HG03442 (cell line): ENCODE data around the gene LMBRD2.

ENCODE experiments used
- ATAC-seq: cut with Tn5 transposase; IDR thresholded peaks from one replicate; pipeline ENCODE4 v1.9.1; 2021; ENCODE audit warnings: mild to moderate bottlenecking, moderate library complexity; ENCODE audit not compliant: unreplicated experiment

The LMBRD2 gene

DNA sequence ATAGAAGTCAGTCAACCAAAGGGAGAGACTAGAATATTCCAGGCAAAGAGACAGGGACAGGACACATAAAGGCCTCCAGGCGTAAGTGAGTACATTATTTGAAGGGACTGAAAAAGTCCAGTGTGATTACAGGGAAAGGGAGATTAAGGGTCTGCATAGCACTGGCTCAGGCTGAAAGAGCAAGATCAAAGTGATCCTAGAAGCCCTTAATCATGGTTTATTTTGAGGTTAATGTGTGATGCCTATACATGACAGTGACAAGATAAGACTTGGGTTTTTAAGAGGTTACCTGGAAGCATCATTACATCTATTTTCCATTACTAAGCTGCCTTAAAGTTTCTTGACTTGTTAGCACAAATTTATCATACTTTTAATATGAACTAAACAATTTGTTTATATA is 25.8 kb downstream of the LMBRD2 start:
- no peak for ATAC-seq

- ATAC-seq, result no peak
Observed at GRCh38 chr5:36111238-36111637, 40.4 kb downstream of the LMBRD2 start.

GRCh38 chr5:36108758-36109460 is 42.8 kb downstream of the LMBRD2 start:
- ATAC-seq, result no peak

GRCh38 chr5:36105819-36106218 is 45.9 kb downstream of the LMBRD2 start:
- ATAC-seq, result no peak

DNA sequence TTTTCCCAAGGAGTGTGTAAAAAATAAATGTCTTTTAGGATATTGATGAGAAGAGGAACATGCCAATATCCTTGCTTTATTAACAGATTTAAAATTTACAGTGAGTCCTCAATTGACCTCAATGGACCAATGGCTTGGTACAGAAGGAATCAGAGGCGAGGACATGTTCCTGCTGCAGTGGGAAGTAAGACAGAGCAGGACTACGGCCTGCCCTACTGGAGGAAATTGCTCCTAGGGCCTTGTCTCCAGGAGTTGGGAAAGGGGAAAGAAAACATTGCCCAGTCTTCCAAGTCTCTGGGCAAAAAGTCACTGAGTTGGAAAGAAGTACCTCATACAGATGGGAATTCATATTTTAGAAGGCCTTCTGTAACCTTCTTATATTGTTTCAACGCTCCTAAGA is 51.9 kb downstream of the LMBRD2 start:
- no peak for ATAC-seq

DNA sequence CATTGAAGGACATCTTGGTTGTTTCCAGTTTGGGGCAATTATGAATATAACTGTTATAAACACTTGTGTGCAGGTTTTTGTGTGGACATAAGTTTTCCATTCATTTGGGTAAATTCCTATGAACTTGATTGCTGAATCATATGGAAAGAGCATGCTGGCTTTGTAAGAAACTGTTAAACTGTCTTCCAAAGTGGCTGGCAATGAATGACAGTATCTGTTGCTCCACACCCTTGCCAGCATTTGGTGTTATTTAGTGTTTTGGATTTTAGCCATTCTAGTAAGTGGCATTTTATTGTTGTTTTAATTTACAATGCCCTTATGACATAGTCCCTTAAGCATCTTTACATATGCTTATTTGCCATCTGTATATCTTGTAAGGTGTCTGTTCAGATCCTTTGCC is 55.2 kb downstream of the LMBRD2 start:
- ATAC-seq, result no peak

GRCh38 chr5:36089989-36090388 is 61.7 kb downstream of the LMBRD2 start:
- ATAC-seq, result no peak

DNA sequence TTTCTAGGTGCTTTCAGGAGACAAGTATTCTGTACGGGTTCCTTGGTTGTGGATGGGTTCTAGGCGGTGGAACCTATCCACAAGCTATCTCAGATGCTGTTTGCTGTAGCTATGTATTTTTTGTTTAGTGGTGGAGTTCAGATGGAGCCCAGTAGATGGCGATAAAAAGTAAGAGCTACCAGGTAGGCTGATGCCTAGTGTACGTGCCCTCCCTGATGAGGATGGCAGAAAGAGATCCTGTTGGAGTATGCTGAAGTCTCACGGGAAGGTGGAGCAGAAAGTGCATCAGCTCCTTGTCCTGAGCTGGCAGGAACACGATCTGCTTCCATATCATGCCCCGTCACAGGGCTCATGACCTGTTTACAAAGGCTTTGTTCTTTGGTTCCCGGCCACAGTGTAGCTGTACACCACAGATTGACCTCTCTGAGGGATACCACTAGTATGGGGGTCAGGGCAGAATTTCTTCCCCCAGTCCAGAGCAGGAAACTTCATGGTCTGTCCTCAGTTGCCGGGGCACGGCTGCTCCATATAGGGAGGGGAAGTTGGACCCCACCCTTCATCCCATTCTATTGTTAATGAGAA is 72.4 kb downstream of the LMBRD2 start:
- ATAC-seq, result peak; percentile 98

GRCh38 chr5:36078430-36078829 is 73.3 kb downstream of the LMBRD2 start:
- ATAC-seq, result no peak

- peak; percentile 84 for ATAC-seq
Observed at GRCh38 chr5:36073595-36074216, 78.0 kb downstream of the LMBRD2 start.

GRCh38 chr5:36070687-36071571 is 80.8 kb downstream of the LMBRD2 start:
- ATAC-seq, result no peak

DNA sequence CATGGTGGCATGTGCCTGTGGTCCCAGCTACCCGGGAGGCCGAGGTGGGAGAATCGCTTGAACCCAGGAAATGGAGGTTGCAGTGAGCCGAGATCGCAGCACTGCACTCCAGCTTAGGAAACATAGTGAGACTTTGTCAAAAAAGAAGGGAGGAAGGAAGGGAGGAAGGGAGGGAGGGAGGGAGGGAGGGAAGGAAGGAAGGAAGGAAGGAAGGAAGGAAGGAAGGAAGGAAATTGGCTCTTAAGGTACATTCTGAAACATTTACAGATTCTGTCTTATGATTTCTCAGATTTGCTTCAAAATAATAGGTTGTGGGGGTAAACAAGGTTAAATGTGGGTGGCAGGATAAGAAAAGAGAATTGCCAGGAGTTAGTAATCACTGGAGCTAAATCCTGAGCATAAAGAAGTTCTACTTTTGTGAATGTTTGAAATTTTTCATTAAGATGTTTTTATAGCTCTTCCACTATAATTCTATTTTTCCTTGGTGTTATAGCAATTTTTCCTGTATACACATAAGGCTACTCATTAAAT is 82.9 kb downstream of the LMBRD2 start:
- ATAC-seq, result no peak

GRCh38 chr5:36066540-36067210 is 85.0 kb downstream of the LMBRD2 start, which contains the start of gene UGT3A2:
TSS of gene UGT3A2 (minus strand) at chr5:36066882. CDS start at chr5:36066789, 93 bp downstream.
- ATAC-seq, result no peak

GRCh38 chr5:36066001-36066539 is 85.6 kb downstream of the LMBRD2 start:
- ATAC-seq, result no peak

DNA sequence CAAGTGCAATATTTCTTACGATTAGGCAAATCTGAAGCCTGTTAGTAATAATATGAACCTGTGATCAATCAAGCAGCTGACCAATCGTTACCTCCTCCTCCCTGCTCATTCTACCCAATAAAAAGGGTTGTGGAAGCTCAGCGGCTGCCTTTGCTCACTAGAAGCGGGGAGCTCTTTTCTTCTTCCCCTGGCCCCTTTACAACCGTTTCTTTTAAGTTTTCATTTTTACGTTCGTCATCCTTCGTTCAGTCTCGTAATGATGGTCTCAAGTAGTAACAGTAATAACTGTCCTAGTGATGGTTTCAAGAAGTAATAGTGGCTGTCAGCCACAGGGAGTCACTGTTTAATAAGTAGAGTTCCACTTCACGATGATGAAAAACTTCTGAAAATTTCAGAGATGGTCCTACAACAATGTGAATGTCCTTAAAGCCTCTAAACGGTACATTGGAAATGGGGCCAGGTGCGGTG is 91.2 kb downstream of the LMBRD2 start:
- no peak for ATAC-seq

DNA sequence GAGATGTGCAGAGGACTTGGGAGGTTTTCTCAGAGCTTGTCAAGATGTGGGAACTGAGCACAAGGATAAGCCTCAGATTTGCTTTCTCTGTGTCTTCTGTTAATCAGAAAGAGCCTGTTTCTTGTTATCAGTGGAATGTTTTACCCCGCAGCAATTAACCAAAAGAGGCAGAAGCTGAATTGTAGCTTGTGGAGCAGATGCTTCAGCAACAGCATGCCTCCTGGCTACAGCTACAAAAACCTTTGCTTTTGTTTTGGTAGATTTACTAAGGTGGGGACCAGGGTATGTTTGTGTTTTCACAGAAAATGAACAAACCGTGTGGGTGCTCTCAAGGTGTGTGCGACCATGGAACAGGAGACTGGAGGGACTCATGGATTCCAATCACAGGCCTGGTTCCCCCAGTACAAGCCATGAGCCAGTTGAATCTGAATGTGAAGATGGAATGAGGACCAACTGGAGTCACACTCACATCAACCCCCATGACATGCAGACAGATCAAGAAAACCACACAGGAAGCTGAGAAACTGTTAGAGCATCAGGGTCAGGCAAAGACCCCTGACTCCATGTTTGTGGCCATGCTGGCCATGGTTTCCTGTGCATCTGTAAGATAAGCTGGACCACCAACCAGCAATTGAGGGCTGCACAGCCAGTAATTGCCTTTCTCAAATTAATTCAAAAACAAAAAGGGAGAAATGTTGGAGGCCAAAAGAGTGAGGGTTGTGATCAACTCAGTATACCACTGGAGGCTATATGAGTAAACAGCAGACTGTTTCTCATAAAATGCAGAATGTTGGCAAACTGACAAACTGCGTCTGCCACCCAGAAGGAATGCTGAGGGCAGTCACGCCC is 91.9 kb downstream of the LMBRD2 start:
- ATAC-seq, result no peak

DNA sequence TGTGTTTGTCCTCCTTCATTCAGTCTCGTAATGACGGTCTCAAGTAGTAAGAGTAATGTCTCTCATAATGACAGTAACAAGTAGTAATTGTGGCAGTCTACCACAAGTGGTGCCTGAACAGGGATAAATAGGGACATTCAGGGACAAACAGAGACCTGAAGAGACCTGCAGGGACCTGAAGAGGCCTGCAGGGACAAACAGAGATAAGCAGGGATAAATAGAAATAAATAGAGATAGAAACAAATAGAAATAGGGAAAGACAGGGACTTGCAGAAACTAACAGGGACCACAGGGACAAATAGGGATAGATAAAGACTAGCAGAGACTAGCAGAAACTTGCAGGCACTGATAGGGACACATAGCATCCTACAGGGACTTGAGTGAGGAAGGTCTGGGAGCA is 92.9 kb downstream of the LMBRD2 start:
- ATAC-seq, result no peak

GRCh38 chr5:36057386-36057785 is 94.3 kb downstream of the LMBRD2 start:
- ATAC-seq, result no peak

DNA sequence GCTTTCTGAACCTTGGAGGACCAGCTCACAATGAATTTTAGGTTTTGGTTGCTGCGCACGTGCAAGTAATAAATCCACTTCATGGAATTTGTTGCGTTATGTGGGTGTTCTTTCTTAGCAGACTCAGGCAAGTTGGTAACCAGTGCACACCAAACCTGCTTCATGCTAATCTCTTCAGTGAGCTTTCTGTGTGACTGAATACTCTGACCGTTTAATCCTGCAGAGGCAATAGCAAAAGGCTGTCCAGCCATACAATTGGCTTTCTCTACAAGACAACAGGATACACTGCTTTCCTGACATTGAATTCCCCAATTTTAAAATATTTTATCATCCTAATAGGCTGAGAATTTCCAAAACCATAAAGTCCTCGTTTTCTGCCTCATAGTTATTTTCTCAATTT is 95.3 kb downstream of the LMBRD2 start:
- ATAC-seq, result no peak
